CD14-positive monocyte (primary cell): ENCODE results near the gene RAB3GAP2. TPM values are rescaled to one million over a fixed set of nuclear protein-coding genes. Genes with fewer than 3 reads are reported as not detected.

ENCODE experiments used
- DNase-seq, 3 donors: peaks; one replicate each; pipeline ENCODE4 v3.0.0-alpha.2; 2011 to 2022
- H2AFZ ChIP-seq: 2 replicates; pipeline ENCODE4 v1.6.0; 2012; ENCODE audit warnings: mild to moderate bottlenecking, low read depth, low read length, inconsistent platforms; ENCODE audit not compliant: insufficient read depth, poor library complexity, severe bottlenecking
- H3K27ac ChIP-seq, 2 donors: 1 replicate in 1 of 2; 2 replicates in 1 of 2; pipeline ENCODE4 v1.5.1; 2012 to 2013; ENCODE audit warnings: low read length in 2 of 2, control low read depth in 1 of 2, inconsistent platforms in 1 of 2, low read depth in 1 of 2, mild to moderate bottlenecking in 1 of 2
- H3K27me3 ChIP-seq, 2 donors: one replicate each; pipeline versions ENCODE4 v1.6.0 to v1.6.1; 2011 to 2013; ENCODE audit warnings: low read length in 2 of 2; ENCODE audit not compliant: control insufficient read depth in 2 of 2, insufficient read depth in 2 of 2
- H3K36me3 ChIP-seq, 2 donors: replicated peaks in 1 of 2; 1 replicate in 1 of 2; 2 replicates in 1 of 2; pipeline versions ENCODE4 v1.5.1 to v1.6.1; 2012 to 2013; ENCODE audit warnings: low read length in 2 of 2, control low read depth in 1 of 2, inconsistent platforms in 1 of 2, mild to moderate bottlenecking in 1 of 2; ENCODE audit not compliant: insufficient read depth in 2 of 2, control insufficient read depth in 1 of 2
- H3K4me1 ChIP-seq, 2 donors: 1 replicate in 1 of 2; 2 replicates in 1 of 2; pipeline versions ENCODE4 v1.5.1 to v1.6.1; 2012 to 2013; ENCODE audit warnings: low read length in 2 of 2, control low read depth in 1 of 2, inconsistent platforms in 1 of 2, mild to moderate bottlenecking in 1 of 2, moderate library complexity in 1 of 2; ENCODE audit not compliant: insufficient read depth in 2 of 2, control insufficient read depth in 1 of 2
- H3K4me2 ChIP-seq: replicated peaks from 2 replicates; pipeline ENCODE3; 2012; ENCODE audit warnings: low read length, moderate library complexity, mild to moderate bottlenecking; ENCODE audit not compliant: poor library complexity, severe bottlenecking; ENCODE audit errors: extremely low read depth
- H3K4me3 ChIP-seq, 3 experiments: fragments of 200-600 bp in 1 of 3; sonication (generic) in 1 of 3; replicated peaks in 1 of 3; 1 replicate in 2 of 3; 2 replicates in 1 of 3; pipeline ENCODE4 v1.5.1; 2011 to 2013; ENCODE audit warnings: low read length in 3 of 3, mild to moderate bottlenecking in 3 of 3, control low read depth in 2 of 3, low read depth in 2 of 3, inconsistent platforms in 1 of 3, moderate library complexity in 1 of 3
- H3K79me2 ChIP-seq: 2 replicates; pipeline ENCODE4 v1.6.0; 2012; ENCODE audit warnings: mild to moderate bottlenecking, control low read depth, inconsistent platforms, low read length, moderate library complexity; ENCODE audit not compliant: insufficient read depth
- H3K9ac ChIP-seq: 2 replicates; pipeline ENCODE4 v1.6.0; 2017; ENCODE audit warnings: low read length, mild to moderate bottlenecking; ENCODE audit not compliant: insufficient read depth, poor library complexity, severe bottlenecking
- H3K9me3 ChIP-seq, 2 donors: replicated peaks in 1 of 2; 1 replicate in 1 of 2; 2 replicates in 1 of 2; pipeline versions ENCODE4 v1.5.1 to v1.6.1; 2012 to 2013; ENCODE audit warnings: low read length in 2 of 2, control low read depth in 1 of 2; ENCODE audit not compliant: control insufficient read depth in 1 of 2, insufficient read depth in 1 of 2
- H4K20me1 ChIP-seq: 2 replicates; pipeline ENCODE4 v1.6.0; 2012; ENCODE audit warnings: mild to moderate bottlenecking, low read length, control low read depth, moderate library complexity; ENCODE audit not compliant: insufficient read depth
- H3K27ac Mint-ChIP-seq, 7 donors: one replicate each; pipeline ENCODE4 v1.8.0; 2020; ENCODE audit warnings: mild to moderate bottlenecking in 7 of 7, mixed read lengths in 7 of 7, moderate library complexity in 6 of 7, inconsistent platforms in 2 of 7
- H3K27me3 Mint-ChIP-seq, 3 donors: one replicate each; pipeline ENCODE4 v1.8.0; 2021 to 2022; ENCODE audit warnings: low read depth in 3 of 3, mild to moderate bottlenecking in 3 of 3, mixed read lengths in 3 of 3, moderate library complexity in 3 of 3, inconsistent platforms in 1 of 3
- H3K36me3 Mint-ChIP-seq, 2 donors: one replicate each; pipeline ENCODE4 v1.8.0; 2020; ENCODE audit warnings: mixed read lengths in 2 of 2, inconsistent platforms in 1 of 2, mild to moderate bottlenecking in 1 of 2
- H3K4me1 Mint-ChIP-seq: one replicate; pipeline ENCODE4 v1.8.0; 2020; ENCODE audit warnings: mild to moderate bottlenecking, mixed read lengths
- H3K4me3 Mint-ChIP-seq, 2 donors: one replicate each; pipeline ENCODE4 v1.8.0; 2020; ENCODE audit warnings: mild to moderate bottlenecking in 2 of 2, mixed read lengths in 2 of 2, moderate library complexity in 1 of 2
- H3K9me3 Mint-ChIP-seq, 7 donors: one replicate each; pipeline ENCODE4 v1.8.0; 2020 to 2022; ENCODE audit warnings: mixed read lengths in 7 of 7, mild to moderate bottlenecking in 6 of 7, moderate library complexity in 6 of 7, inconsistent platforms in 2 of 7
- WGBS: methylation state at CpG from one replicate; pipeline ENCODE4 v1.1.5; 2013; ENCODE audit warnings: missing lambda C conversion rate; ENCODE audit not compliant: insufficient coverage; 5-methylcytosine and 5-hydroxymethylcytosine counted together
- intact Hi-C, 2 donors: fragments of 100-400 bp; cut with micrococcal nuclease; formaldehyde crosslinking; loops; one replicate each; pipeline versions ENCODE4 v1.15.0 to v1.15.1; 2023
- polyA plus RNA-seq, 3 donors: library from polyadenylated mRNA; depleted of rRNA in 1 of 3; unstranded in 2 of 3; stranded (reverse) in 1 of 3; fragments of 300-500 nt in 2 of 3; fragments of >200 nt in 1 of 3; fragmentation: Illumina TruSeq in 2 of 3; gene quantifications; 1 replicate in 2 of 3; 2 replicates in 1 of 3; pipeline ENCODE4 v1.2.3, GENCODE V29; 2012 to 2021
- TF ChIP-seq, protein P1 (sequence below): fragments of 200-600 bp; IDR thresholded peaks from one replicate; pipeline ENCODE4 v1.8.0; 2022; ENCODE audit warnings: antibody characterized with exemption, mild to moderate bottlenecking

RAB3GAP2 gene
- polyA plus RNA-seq, 3 donors = 9.8 to 12.1 (median 11.6) TPM

DNA sequence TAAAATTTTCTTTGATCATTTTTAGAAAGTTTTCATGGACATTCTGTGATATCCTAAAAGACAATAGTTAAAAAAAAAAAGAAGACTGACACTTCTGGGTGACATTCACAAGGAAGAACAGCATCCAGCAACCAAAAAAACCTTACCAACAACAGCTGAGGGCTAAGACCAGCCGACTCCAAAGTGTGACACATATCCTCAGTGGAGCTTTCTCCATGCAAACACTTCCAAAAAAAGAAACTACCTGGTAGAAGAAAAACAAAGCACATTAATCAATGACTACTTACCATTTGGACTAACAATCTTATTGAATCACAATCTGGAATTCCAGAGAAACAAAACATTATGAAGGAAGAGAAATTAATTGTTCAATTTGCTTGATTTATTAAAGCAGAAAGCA is 90.1 kb downstream of the RAB3GAP2 start:
- intact Hi-C loops = no loop called here
- peaks cover 0 to 3% (median 0%) of the 10 kb centered on the region in 7 donors for H3K9me3 Mint-ChIP-seq
- H3K9ac ChIP-seq = no peak overlapping the region
- H3K27me3 Mint-ChIP-seq = no peaks in the 10 kb centered on the region
- H3K4me3 Mint-ChIP-seq = no peak overlapping the region
- H3K4me1 Mint-ChIP-seq = no peaks in the 10 kb centered on the region
- no peak overlapping the region for H3K4me3 ChIP-seq
- 71% methylated on average over 1 of the region's 1 CpG for WGBS
- no peak overlapping the region for H3K27ac Mint-ChIP-seq
- H3K4me1 ChIP-seq = no peaks in the 10 kb centered on the region
- H3K4me2 ChIP-seq = no peak overlapping the region
- TF ChIP-seq, protein P1, sequence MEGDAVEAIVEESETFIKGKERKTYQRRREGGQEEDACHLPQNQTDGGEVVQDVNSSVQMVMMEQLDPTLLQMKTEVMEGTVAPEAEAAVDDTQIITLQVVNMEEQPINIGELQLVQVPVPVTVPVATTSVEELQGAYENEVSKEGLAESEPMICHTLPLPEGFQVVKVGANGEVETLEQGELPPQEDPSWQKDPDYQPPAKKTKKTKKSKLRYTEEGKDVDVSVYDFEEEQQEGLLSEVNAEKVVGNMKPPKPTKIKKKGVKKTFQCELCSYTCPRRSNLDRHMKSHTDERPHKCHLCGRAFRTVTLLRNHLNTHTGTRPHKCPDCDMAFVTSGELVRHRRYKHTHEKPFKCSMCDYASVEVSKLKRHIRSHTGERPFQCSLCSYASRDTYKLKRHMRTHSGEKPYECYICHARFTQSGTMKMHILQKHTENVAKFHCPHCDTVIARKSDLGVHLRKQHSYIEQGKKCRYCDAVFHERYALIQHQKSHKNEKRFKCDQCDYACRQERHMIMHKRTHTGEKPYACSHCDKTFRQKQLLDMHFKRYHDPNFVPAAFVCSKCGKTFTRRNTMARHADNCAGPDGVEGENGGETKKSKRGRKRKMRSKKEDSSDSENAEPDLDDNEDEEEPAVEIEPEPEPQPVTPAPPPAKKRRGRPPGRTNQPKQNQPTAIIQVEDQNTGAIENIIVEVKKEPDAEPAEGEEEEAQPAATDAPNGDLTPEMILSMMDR = no peak
- no peaks in the 10 kb centered on the region for H3K27me3 ChIP-seq
- no peak for DNase-seq
- peaks cover 60 to 77% of the 10 kb centered on the region in 2 donors for H3K36me3 Mint-ChIP-seq
- H3K36me3 ChIP-seq = peaks cover 68 to 93% of the 10 kb centered on the region in 2 donors
- no peak overlapping the region for H2AFZ ChIP-seq
- no peaks in the 10 kb centered on the region for H3K79me2 ChIP-seq
- H4K20me1 ChIP-seq = no peaks in the 10 kb centered on the region
- no peaks in the 10 kb centered on the region for H3K9me3 ChIP-seq
- H3K27ac ChIP-seq = no peak overlapping the region

DNA sequence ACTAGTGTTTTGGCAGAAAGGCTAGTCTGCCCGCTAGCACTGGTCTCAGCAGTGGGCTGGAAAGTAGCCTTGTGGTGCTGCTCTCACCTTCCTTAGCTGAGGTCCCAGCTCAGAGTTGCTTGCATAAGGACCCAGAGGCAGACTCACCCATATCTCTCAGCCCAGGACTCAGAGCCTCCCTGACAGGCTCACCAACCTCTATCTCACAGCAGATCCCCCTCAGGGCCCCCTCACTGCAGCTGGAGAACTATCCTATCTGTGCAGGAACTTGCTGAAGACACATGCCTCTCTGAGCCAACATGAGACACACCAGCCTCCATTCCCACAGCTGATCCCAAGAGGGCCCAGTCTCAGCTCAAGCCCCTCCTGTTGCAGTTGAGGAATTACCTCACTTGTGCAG is 95.7 kb downstream of the RAB3GAP2 start:
- Histone ChIP-seq H3K27ac (no peak overlapping the region), H4K20me1 (no peaks in the 10 kb centered on the region), H3K4me2 (no peak overlapping the region), H3K79me2 (no peaks in the 10 kb centered on the region), H3K9me3 (no peaks in the 10 kb centered on the region), H3K27me3 (no peaks in the 10 kb centered on the region), H3K4me3 (no peak overlapping the region), H3K36me3 (peaks cover 54 to 93% of the 10 kb centered on the region in 2 donors), H3K9ac (no peak overlapping the region), H2AFZ (no peak overlapping the region), H3K4me1 (no peaks in the 10 kb centered on the region)
- no peak for DNase-seq
- H3K9me3 Mint-ChIP-seq = peaks cover 0 to 3% (median 0%) of the 10 kb centered on the region in 7 donors
- peak overlapping the region in 3 of 7 donors; percentile 2 to 58 (median 43) for H3K27ac Mint-ChIP-seq
- WGBS = 80% methylated on average over 1 of the region's 1 CpG
- intact Hi-C loops = no loop called here
- no peak overlapping the region for H3K4me3 Mint-ChIP-seq
- H3K27me3 Mint-ChIP-seq = peaks cover 0 to 2% (median 0%) of the 10 kb centered on the region in 3 donors
- TF ChIP-seq, protein P1 = no peak
- H3K36me3 Mint-ChIP-seq = peaks cover 72 to 91% of the 10 kb centered on the region in 2 donors
- no peaks in the 10 kb centered on the region for H3K4me1 Mint-ChIP-seq
